Left renal cortex interstitium (tissue), 4 donors: ENCODE data around the gene SLC35G6. TPM values are rescaled to one million over a fixed set of nuclear protein-coding genes. Genes with fewer than 3 reads are reported as not detected.
"Not testable (repeated sequence)": the region's sequence is repeated elsewhere in the genome, so short reads cannot be mapped to it uniquely, and the experiment has no call there.

ENCODE experiments used
- DNase-seq, 4 donors: peaks; one replicate each; pipeline ENCODE4 v3.0.0-alpha.2; 2013; ENCODE audit warnings: low read depth in 4 of 4, low spot score in 2 of 4, missing footprints in 1 of 4
- polyA plus RNA-seq, 4 donors: library from polyadenylated mRNA; unstranded; fragments of 120-200 nt; gene quantifications; one replicate each; pipeline ENCODE4 v1.2.1, GENCODE V29; 2013; ENCODE audit not compliant: insufficient read length in 4 of 4

The SLC35G6 gene
- polyA plus RNA-seq, 4 donors: 0.46 to 0.72 TPM; not detected in 2

DNA sequence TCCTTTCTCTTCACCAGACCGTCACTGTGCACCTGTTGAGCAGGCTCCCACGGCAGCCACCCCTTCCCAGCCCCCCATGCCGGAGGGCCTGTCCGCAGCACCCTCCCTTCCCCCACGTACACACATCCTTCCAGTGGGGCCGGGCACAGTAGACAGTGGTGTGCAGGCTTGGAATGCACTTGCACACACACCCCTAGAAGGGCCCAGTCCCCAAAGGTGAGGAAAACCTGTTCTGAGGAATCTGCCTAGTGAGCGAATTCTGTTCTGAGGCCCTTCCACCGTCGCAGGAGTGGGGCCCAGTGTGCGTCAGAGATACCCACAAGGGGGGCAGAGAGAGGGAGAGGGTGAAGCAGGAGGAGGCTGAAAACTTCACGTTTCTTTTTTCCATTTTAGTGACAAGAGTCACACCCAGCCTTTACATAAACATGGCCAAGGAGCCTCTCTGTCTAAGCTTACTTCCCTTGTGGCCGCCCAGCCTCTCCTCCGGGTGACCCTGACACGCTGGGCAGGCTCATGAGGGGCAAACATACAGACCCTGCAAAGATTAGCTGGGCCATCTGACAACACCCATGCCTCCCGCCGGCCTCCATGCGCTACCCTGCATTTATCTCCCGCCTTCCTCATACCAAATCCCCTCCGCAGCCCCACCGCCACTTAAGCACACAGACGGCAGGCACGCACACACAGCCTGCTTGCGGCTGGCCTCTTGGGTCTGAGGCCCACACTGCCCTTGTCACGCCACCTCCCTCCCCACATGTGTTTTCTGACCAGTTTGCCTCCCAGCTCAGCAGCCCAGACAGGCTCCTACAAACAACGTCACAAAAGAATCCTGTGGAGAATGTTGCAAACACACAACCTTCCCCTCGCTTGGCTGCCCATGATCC, 3.6 kb upstream of the SLC35G6 start:
- DNase-seq: peak in 1 of 4 donors; percentile 32

DNA sequence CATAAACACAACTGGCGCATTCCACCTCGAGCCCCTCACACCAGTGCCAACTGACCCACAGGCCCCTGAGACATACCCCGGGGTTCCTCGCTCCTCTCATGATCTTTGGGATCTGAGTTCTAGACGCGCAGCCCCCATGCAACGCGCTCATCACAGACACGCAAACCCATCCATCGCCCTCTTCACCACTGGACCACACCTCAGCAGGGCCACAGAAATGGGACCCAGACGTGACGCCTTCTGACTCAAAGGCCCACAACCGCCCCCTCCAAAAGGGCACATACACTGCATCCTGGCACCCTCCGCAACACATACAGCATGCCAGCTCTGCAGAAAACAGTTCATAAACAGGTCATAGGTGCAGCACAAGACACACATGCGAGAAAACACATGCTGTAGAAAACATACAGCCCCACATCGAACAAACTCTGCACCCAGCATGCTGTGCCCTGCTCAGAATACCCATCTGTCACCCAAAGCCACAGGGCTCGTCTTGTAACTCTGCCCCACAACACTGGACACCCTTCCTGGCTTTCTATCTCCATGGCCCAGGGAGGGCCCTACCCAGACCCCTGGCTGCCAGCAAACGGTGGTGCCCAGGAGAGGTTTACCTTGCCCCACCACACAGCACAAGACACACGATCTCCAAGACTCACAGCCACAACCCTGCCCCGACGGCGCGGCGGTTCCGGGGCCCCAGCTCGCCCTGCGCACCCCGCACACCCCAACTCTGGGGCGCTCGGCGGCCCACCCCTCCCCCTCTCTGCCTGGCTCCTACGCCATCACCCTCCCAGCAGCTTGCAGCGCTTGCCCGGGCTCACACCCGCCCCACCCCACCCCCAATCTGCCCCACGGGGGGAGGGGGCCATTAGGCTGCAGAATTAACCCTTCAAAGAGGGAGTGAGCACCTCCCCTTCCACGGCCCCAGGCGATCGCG, 2.7 kb upstream of the SLC35G6 start:
- no peak for DNase-seq

GRCh38 chr17:7479213-7480088, 1.8 kb upstream of the SLC35G6 start, which contains the start of gene ZBTB4:
ZBTB4 (minus strand) TSS chr17:7479631; CDS start chr17:7466801, 12,830 bp downstream.
- DNase-seq: peak in 1 of 4 donors; percentile 47

DNA sequence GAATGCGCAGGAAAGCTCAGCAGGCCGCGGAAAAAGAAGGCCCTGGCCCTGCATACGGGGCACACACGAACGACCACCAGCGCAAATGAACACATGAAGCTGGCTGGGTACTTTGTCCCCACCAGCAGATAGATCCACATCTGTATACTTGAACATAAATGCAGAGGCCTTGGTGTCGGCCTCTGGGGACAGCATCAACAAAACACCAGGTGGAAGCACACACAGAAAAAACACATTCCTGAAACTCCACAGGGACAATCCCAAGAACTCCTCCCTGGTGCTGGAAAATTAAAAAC, 1.2 kb upstream of the SLC35G6 start:
- DNase-seq: no peak

DNA sequence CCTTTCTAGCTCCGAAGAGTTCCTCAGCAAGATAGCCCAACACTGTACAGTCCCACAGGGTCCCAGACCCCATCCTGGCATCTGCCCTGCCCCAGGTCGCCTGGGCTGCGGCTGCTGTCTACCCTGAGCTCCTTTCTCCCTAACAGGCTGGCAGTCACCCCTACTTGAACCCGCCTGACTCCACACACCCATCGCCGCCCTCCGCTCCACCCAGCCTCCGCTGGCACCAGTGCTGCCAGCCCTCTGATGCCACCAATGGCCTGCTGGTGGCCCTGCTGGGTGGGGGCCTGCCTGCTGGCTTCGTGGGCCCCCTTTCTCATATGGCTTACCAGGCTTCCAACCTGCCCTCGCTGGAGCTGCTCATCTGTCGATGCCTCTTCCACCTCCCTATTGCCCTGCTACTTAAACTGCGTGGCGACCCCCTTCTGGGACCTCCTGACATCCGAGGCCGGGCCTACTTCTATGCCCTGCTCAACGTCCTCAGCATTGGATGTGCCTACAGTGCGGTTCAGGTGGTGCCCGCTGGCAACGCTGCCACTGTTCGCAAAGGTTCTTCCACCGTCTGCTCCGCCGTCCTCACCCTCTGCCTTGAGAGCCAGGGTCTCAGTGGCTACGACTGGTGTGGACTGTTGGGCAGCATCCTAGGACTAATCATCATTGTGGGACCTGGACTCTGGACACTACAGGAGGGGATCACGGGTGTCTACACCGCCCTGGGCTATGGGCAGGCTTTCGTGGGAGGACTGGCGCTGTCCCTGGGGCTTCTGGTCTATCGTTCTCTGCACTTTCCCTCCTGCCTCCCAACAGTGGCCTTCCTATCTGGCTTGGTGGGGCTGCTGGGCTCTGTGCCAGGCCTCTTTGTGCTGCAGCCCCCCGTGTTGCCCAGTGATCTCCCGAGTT, 846 bp downstream of the SLC35G6 start:
- not testable (repeated sequence) for DNase-seq

DNA sequence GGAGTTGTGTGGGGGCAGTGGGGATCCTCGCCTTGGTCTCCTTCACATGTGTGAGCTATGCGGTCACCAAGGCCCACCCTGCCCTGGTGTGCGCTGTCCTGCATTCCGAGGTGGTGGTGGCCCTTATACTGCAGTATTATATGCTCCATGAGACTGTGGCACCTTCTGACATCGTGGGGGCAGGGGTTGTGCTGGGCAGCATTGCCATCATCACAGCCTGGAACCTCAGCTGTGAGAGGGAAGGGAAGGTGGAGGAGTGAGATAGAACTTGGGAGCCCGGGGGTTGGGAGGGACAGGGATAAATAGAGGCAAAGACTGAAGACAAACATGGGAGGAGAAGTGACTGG, 1.5 kb downstream of the SLC35G6 start:
- DNase-seq: not testable (repeated sequence)

DNA sequence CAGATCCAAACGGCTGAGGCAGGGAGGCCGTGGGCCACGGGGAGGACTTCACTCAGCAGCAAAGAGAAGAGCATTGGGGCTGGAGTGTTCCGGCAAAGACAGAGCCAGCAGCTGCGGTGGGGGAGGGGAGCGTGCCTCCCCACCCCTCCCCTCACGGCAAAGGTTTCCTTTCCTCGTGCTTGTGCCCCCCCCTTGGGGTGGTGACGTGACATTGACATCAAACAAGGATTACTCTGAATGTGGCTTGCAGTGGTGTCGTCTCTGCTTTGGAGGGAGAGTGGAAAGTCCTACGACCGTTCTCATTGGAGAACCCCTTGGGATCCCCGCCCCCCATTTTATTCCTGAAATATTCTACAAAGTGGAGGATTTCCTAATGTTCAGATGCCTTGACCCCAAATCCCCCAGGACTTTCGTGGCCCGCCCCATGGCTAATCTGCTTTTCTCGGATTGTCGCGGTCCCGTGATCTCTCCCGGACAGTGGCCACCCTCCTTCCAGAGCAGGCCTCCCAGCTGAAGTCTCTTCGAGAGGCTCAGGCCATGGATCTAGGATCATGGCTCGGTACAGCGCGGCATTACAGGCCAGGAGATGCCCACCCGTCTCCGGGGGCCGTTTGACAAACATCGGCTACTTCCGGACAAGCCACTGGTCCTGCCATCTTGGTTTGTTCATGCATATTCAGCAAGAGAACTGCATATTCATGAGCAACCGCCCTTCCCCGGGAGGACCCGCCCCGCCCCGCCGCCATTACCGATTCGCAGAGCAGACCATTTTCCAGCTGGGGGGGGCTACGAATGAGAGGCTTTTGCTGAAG, 2.2 kb downstream of the SLC35G6 start:
- peak in 2 of 4 donors; percentile 70 to 73 for DNase-seq

- DNase-seq: peak; percentile 95 to 99 (median 97)
These were observed 3.0 kb downstream of the SLC35G6 start, which contains the start of gene POLR2A for GRCh38 chr17:7484067-7484918. POLR2A (plus strand) TSS chr17:7484366.

DNA sequence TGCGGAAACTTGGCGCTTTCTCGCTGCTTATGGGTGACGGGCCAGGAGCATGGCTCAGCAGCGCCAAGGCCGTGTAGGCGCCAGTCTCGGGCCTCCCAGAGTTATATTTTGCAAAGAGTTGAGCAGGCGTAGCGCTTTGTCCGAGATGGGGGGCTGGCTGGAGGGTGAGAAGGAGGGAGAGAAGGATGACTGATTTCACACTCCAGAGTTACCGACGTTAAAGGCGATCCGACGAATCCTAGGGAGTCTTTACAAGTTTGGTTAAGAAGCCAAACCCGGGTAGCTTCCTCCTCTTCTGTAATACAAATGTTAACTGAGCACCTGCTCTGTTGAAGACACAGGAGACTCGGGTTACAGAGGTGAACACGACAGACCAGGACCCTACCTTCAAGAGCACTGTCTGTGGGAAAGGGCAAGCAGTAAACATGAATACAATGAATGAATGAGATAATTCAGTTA, 3.7 kb downstream of the SLC35G6 start:
- DNase-seq: no peak

DNA sequence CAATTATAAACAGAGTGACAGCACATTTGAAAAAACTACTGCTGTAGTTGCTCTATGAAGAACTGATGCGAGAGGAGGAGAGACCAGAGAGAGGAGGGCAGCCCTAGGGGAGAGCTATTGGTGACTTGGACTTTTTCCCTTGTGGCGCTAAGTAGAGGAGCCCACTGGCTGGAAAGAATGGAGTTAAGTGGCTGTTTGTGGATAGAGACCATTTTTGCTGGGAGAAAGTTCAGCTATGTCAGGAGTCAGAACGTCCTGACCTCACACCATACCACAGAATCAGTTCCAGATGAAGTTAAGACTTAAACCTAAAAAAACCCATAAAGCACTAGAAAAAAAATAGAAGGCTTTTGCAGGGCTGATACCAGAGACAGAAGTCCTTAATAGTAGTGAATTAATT, 4.9 kb downstream of the SLC35G6 start:
- no peak for DNase-seq

DNA sequence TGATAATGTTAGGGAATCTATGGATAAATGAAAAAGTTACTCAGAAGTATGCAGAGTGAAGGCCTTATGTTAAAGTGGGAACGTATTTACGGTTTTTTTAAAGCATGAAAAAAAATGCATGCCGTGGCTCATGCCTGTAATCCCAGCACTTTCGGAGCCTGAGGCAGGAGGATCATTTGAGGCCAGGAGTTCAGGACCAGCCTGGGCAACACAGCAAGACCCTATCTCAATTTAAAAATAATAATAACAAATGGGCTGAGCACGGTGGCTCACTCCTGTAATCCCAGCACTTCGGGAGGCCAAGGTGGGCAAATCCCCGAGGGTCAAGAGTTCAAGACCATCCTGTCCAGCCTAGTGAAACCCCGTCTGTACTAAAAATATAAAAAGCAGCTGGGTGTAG, 8.9 kb downstream of the SLC35G6 start:
- no peak for DNase-seq

DNA sequence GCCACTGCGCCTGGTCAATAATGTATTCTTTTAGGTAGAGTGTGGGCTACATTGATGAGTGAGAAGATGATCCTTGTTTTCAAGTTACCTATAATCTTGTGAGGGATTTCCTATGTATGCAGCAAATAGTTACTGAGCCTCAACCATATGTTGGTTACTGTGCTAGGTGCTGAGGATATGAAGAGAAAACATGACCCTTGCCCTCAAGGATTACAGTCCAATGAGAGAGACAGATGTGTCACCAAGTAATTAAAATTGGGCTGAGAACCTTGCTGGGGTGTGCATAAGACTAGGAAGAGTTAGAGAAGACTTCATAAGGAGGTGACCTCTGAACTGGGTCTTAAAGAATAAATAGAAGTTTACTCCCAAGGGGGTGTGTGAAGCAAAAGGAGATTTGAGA, 10.3 kb downstream of the SLC35G6 start:
- no peak for DNase-seq

DNA sequence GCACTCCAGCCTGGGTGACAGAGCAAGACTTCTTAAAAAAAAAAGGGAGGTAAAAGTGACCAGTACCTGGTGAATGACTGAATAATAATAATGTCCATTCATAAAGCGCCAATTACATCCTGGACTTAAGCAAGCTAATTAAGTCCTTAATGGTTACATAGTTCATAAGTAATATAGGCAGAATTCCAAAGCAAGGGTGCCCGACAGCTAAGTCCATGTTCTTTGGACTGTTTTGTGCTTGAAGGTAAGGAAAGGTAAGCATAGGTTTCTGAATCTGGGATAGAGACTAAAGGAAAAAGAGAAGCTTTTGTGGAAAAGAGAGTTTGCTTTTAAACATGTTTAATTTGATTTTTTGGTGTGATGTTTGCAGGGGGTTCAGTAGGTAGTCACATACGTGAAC, 12.7 kb downstream of the SLC35G6 start:
- no peak for DNase-seq

GRCh38 chr17:7495906-7496434, 14.7 kb downstream of the SLC35G6 start:
- no peak for DNase-seq

- DNase-seq: no peak
These were observed 15.4 kb downstream of the SLC35G6 start for GRCh38 chr17:7496470-7497183.

DNA sequence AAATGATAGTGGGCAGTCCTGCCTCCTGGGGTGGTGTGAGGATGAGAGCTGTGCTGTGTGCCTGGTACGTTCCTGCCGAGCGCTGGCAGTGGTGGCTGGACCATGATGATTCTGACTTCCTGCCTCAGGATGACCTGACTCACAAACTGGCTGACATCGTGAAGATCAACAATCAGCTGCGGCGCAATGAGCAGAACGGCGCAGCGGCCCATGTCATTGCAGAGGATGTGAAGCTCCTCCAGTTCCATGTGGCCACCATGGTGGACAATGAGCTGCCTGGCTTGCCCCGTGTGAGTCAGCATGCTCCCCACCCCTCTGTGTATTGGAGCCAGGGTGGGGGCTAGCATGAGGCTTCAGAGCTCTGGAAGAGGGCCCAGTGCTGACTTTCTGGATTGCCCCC, 16.0 kb downstream of the SLC35G6 start:
- DNase-seq: no peak

DNA sequence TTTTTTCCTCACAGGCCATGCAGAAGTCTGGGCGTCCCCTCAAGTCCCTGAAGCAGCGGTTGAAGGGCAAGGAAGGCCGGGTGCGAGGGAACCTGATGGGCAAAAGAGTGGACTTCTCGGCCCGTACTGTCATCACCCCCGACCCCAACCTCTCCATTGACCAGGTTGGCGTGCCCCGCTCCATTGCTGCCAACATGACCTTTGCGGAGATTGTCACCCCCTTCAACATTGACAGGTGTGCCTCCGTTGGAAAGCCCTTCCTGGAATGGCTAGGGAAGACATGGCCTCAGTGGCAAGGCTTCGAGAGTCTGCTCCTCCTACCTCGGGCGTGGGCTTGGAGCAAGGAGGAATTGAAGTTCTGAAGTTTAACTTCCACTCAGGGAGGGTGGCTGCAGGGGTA, 16.4 kb downstream of the SLC35G6 start:
- no peak for DNase-seq
